ENCODE measurements around the gene C1RL. TPM values are rescaled to one million over a fixed set of nuclear protein-coding genes. Genes with fewer than 3 reads are reported as not detected.

The C1RL gene
- total RNA-seq, 1 experiment from 2014 or later: 17.7 TPM

DNA sequence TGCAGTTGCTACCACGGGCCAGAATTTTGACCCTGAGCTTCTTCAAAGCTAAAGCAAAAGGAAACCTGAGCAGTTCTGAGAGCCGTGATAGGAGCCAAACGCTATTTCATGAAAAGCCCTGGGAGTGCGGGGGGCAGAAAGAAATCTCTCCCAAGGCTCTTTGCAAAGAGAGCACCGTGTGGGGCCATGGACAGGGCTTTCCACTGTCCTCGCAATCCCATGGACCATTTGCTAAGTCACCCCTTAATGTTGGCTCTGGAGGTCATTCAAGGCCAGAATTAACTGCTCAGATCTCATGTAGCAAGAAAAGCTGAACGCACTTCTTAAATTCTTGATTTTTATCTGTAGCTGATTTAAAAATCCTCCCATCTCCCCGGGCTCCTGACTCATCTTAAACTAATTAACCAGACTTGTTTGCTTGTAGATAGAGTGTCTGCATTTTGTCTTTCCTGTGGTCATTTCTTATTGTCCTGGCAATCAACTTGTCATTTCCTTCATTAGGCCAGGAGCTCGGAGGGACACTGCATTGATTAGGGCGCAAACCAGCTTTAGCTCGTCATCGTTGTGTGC lies 46.0 kb upstream of the C1RL start (continued):
- TF ChIP-seq JUN (CRISPR knock-in tag; IDR thresholded peaks at IDR 0.05): no peak

DNA sequence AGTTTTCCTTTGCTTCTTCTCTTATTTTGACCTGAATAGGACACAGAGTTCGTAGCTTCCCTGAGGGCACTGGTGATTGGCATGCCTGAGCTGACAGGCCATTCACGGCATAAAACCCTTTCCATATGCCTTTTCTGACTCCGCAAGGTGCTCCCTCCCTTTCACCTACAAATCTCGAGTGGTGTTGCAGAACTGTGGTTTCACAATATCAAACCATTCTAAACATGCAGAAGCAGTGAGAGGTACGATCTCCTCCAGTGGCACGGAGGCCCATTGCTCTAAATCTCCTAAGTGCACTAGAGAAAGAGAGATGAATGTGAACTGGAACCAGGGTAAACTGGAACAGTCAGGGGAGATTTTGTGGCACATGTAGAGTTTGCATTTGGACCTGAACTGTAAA lies 45.0 kb upstream of the C1RL start:
- H3K4me3 Mint-ChIP-seq: no peak overlapping the region
- TF ChIP-seq, protein P1, sequence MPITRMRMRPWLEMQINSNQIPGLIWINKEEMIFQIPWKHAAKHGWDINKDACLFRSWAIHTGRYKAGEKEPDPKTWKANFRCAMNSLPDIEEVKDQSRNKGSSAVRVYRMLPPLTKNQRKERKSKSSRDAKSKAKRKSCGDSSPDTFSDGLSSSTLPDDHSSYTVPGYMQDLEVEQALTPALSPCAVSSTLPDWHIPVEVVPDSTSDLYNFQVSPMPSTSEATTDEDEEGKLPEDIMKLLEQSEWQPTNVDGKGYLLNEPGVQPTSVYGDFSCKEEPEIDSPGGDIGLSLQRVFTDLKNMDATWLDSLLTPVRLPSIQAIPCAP (CRISPR knock-in tag; IDR thresholded peaks at IDR 0.05): no peak
- no peak for TF ChIP-seq TEAD1 (CRISPR knock-in tag; IDR thresholded peaks at IDR 0.05)
- no peak for TF ChIP-seq SMAD4 (CRISPR knock-in tag; IDR thresholded peaks at IDR 0.05)
- TF ChIP-seq SMAD3 (CRISPR knock-in tag; IDR thresholded peaks at IDR 0.05; ENCODE audit: borderline replicate concordance): no peak
- TF ChIP-seq RELA (CRISPR knock-in tag; IDR thresholded peaks at IDR 0.05; ENCODE audit: borderline replicate concordance): no peak
- no peak for TF ChIP-seq ZNF423 (CRISPR knock-in tag; IDR thresholded peaks at IDR 0.05)
- TF ChIP-seq PRRX2 (CRISPR knock-in tag; IDR thresholded peaks at IDR 0.05): no peak
- TF ChIP-seq FOXP1 (CRISPR knock-in tag; IDR thresholded peaks at IDR 0.05; ENCODE audit: borderline replicate concordance): no peak
- no peak for TF ChIP-seq NFATC4 (CRISPR knock-in tag; IDR thresholded peaks at IDR 0.05)
- no peak for TF ChIP-seq NR1H2 (CRISPR knock-in tag; IDR thresholded peaks at IDR 0.05)
- no peak for TF ChIP-seq GABPB1 (CRISPR knock-in tag; IDR thresholded peaks at IDR 0.05)
- DNase-seq (ENCODE audit: low spot score): no peak
- no peak for ATAC-seq
- no peaks in the 10 kb centered on the region for H3K27me3 Mint-ChIP-seq (ENCODE audit: low read depth)
- no peaks in the 10 kb centered on the region for H3K4me1 Mint-ChIP-seq
- H3K27ac Mint-ChIP-seq: no peak overlapping the region
- peaks cover 8% of the 10 kb centered on the region for H3K36me3 Mint-ChIP-seq
- ChIA-PET POLR2A (no interaction called here), CTCF (interaction anchor here (1.1 to 3.4 kb wide), 4 partner anchors 8 to 100 kb away, joined by 3 to 24 read pairs (median 10); no protein-coding TSS in a partner anchor)
- H3K9me3 Mint-ChIP-seq: no peaks in the 10 kb centered on the region

DNA sequence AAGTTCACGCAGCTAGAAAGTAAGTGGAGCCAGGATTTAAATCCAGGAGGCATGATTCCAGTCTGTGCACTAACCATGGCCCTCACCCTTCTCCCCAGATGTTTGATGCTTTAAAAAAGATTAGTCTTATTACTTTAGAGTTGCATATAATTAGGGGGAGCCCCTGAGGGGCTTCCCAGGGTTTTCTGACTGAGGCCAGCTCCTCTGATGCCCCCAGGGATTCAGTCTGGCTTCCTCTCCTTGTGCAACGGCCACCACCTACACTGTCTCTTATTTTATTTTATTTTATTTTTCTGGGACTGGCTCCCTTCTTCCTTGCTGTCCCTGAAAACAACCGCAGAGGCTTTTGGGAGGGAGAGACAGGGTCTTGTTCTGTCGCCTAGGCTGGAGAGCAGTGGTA lies 43.8 kb upstream of the C1RL start:
- CTCF ChIA-PET: interaction anchor here (1.1 to 2.3 kb wide), 4 partner anchors 8 to 99 kb away, joined by 3 to 15 read pairs (median 8); no protein-coding TSS in a partner anchor
- H3K27me3 Mint-ChIP-seq (ENCODE audit: low read depth): no peaks in the 10 kb centered on the region
- H3K36me3 Mint-ChIP-seq: peaks cover 8% of the 10 kb centered on the region
- ATAC-seq: no peak
- no peak for DNase-seq (ENCODE audit: low spot score)
- H3K9me3 Mint-ChIP-seq: no peaks in the 10 kb centered on the region
- H3K4me3 Mint-ChIP-seq: no peak overlapping the region
- no peaks in the 10 kb centered on the region for H3K4me1 Mint-ChIP-seq
- H3K27ac Mint-ChIP-seq: no peak overlapping the region
- POLR2A ChIA-PET: interaction anchor here (0.6 kb wide), 1 partner anchor 228 kb away, joined by 3 read pairs; no protein-coding TSS in a partner anchor
- TF ChIP-seq, protein P2, sequence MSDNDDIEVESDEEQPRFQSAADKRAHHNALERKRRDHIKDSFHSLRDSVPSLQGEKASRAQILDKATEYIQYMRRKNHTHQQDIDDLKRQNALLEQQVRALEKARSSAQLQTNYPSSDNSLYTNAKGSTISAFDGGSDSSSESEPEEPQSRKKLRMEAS (CRISPR knock-in tag; IDR thresholded peaks at IDR 0.05): no peak
- TF ChIP-seq, protein P3, sequence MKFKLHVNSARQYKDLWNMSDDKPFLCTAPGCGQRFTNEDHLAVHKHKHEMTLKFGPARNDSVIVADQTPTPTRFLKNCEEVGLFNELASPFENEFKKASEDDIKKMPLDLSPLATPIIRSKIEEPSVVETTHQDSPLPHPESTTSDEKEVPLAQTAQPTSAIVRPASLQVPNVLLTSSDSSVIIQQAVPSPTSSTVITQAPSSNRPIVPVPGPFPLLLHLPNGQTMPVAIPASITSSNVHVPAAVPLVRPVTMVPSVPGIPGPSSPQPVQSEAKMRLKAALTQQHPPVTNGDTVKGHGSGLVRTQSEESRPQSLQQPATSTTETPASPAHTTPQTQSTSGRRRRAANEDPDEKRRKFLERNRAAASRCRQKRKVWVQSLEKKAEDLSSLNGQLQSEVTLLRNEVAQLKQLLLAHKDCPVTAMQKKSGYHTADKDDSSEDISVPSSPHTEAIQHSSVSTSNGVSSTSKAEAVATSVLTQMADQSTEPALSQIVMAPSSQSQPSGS (CRISPR knock-in tag; IDR thresholded peaks at IDR 0.05; ENCODE audit: borderline replicate concordance, low read depth): no peak
- TF ChIP-seq SOX15 (CRISPR knock-in tag; IDR thresholded peaks at IDR 0.05): no peak
- TF ChIP-seq, protein P4, sequence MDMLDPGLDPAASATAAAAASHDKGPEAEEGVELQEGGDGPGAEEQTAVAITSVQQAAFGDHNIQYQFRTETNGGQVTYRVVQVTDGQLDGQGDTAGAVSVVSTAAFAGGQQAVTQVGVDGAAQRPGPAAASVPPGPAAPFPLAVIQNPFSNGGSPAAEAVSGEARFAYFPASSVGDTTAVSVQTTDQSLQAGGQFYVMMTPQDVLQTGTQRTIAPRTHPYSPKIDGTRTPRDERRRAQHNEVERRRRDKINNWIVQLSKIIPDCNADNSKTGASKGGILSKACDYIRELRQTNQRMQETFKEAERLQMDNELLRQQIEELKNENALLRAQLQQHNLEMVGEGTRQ (CRISPR knock-in tag; IDR thresholded peaks at IDR 0.05): no peak
- TF ChIP-seq, protein P5, sequence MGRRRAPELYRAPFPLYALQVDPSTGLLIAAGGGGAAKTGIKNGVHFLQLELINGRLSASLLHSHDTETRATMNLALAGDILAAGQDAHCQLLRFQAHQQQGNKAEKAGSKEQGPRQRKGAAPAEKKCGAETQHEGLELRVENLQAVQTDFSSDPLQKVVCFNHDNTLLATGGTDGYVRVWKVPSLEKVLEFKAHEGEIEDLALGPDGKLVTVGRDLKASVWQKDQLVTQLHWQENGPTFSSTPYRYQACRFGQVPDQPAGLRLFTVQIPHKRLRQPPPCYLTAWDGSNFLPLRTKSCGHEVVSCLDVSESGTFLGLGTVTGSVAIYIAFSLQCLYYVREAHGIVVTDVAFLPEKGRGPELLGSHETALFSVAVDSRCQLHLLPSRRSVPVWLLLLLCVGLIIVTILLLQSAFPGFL (CRISPR knock-in tag; IDR thresholded peaks at IDR 0.05; ENCODE audit: borderline replicate concordance): no peak
- no peak for TF ChIP-seq ATF1 (CRISPR knock-in tag; IDR thresholded peaks at IDR 0.05)
- no peak for TF ChIP-seq ZNF396 (CRISPR knock-in tag; IDR thresholded peaks at IDR 0.05; ENCODE audit: borderline replicate concordance)
- TF ChIP-seq CREM (CRISPR knock-in tag; IDR thresholded peaks at IDR 0.05): no peak
- TF ChIP-seq, protein P6, sequence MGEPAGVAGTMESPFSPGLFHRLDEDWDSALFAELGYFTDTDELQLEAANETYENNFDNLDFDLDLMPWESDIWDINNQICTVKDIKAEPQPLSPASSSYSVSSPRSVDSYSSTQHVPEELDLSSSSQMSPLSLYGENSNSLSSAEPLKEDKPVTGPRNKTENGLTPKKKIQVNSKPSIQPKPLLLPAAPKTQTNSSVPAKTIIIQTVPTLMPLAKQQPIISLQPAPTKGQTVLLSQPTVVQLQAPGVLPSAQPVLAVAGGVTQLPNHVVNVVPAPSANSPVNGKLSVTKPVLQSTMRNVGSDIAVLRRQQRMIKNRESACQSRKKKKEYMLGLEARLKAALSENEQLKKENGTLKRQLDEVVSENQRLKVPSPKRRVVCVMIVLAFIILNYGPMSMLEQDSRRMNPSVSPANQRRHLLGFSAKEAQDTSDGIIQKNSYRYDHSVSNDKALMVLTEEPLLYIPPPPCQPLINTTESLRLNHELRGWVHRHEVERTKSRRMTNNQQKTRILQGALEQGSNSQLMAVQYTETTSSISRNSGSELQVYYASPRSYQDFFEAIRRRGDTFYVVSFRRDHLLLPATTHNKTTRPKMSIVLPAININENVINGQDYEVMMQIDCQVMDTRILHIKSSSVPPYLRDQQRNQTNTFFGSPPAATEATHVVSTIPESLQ (CRISPR knock-in tag; IDR thresholded peaks at IDR 0.05): no peak
- TF ChIP-seq JAZF1 (CRISPR knock-in tag; IDR thresholded peaks at IDR 0.05): no peak
- no peak for TF ChIP-seq EMX1 (CRISPR knock-in tag; IDR thresholded peaks at IDR 0.05)
- TF ChIP-seq, protein P7, sequence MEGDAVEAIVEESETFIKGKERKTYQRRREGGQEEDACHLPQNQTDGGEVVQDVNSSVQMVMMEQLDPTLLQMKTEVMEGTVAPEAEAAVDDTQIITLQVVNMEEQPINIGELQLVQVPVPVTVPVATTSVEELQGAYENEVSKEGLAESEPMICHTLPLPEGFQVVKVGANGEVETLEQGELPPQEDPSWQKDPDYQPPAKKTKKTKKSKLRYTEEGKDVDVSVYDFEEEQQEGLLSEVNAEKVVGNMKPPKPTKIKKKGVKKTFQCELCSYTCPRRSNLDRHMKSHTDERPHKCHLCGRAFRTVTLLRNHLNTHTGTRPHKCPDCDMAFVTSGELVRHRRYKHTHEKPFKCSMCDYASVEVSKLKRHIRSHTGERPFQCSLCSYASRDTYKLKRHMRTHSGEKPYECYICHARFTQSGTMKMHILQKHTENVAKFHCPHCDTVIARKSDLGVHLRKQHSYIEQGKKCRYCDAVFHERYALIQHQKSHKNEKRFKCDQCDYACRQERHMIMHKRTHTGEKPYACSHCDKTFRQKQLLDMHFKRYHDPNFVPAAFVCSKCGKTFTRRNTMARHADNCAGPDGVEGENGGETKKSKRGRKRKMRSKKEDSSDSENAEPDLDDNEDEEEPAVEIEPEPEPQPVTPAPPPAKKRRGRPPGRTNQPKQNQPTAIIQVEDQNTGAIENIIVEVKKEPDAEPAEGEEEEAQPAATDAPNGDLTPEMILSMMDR (IDR thresholded peaks at IDR 0.05): no peak
- TF ChIP-seq TP53 (CRISPR knock-in tag; IDR thresholded peaks at IDR 0.05): no peak
- no peak for TF ChIP-seq RORB (CRISPR knock-in tag; IDR thresholded peaks at IDR 0.05)

All from WTC11 (cell line).